Measurements from ENCODE around the gene IWS1.
"Not testable (repeated sequence)": the region's sequence is repeated elsewhere in the genome, so short reads cannot be mapped to it uniquely, and the experiment has no call there.

GRCh38 chr2:127572352-127572751, 46.1 kb upstream of the IWS1 start:
- not testable (repeated sequence) for TF ChIP-seq CTCF, POLR2A, POLR2AphosphoS5, EP300 (IDR thresholded peaks at IDR 0.05)

Data from gastroesophageal sphincter (tissue), 3 donors.